HG03342 (cell line): ENCODE measurements around the gene MYH11.
"Not testable (repeated sequence)": the region's sequence is repeated elsewhere in the genome, so short reads cannot be mapped to it uniquely, and the experiment has no call there.

ENCODE experiments used
- ATAC-seq: cut with Tn5 transposase; IDR thresholded peaks from one replicate; pipeline ENCODE4 v1.9.1; 2021; ENCODE audit warnings: mild to moderate bottlenecking, moderate library complexity; ENCODE audit not compliant: unreplicated experiment

The MYH11 gene

DNA sequence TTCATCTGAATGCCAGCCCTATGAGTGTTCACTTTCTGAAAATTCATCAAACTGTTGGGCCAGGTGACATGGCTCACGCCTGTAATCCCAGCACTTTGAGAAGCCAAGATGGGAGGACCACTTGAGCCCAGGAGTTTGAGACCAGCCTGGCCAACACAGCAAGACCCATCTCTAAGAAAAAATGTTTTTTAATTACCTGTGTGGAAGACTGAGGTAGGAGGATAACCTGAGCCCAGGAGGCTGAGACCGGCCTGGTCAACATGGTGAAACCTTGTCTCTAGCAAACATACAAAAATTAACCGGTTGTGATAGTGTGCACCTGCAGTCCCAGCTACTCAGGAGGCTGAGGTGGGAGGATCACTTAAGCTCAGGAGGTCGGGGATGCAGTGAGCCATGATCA is 10.3 kb downstream of the MYH11 start:
- ATAC-seq: no peak

DNA sequence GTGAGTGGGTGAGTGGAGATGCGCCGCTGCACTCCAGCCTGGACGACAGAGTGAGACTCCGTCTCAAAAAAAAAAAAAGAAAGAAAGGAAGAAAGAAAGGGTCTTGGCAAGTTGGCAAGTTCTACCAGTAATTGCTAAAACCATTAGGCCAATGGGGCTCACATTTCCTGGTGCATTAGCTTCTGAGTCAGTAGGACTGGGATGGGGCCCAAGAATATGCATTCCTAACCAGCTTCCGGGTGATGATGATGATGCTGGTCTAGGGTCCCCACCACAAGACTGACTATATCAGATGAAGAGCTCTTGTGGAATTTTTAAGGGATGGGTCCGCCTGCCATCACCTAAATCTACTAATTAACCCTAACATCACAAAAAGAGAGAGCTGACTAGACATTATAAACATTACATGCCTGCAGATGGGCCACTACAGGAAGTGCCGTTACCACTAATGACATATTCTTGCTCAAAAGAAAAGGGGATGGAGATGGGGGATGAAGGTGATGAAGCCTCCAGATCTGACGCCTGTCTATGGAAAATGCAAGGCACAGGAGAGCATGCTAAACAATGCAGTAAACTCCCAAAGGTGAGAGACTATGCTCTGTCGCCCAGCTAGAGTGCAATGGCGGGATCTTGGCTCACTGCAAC is 13.1 kb downstream of the MYH11 start:
- no peak for ATAC-seq

DNA sequence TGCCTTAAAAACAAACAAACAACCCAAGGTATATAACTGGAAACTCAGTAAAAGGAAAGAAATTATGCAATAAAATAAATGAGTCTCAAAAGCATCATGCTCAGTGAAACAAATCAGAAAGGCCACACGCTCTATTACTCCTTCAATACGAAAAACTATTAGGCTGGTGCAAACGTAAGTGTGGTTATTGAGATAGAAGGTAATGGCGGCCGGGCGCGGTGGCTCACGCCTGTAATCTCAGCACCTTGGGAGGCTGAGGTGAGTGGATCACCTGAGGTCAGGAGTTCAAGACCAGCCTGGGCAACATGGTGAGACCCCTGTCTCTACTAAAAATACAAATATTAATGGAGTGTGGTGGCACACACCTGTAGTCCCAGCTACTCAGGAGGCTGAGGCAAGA is 17.6 kb downstream of the MYH11 start:
- not testable (repeated sequence) for ATAC-seq

DNA sequence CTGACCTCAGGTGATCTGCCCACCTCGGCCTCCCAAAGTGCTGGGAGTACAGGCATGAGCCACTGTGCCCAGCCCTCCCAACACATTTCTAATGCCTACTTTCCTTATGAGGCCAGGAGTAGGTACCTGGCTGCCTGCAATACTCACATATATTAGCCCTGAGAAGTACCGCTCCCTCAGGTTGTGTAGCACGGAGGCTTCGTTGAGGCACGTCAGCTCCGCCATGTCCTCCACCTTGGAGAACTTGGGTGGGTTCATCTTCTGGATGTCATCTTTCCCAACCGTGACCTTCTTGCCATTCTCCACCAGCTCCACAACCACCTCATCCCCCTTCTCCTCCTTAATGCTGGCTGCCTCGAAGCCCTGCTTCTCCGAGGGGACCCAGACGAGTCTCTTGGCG is 19.1 kb downstream of the MYH11 start:
- ATAC-seq: no peak

DNA sequence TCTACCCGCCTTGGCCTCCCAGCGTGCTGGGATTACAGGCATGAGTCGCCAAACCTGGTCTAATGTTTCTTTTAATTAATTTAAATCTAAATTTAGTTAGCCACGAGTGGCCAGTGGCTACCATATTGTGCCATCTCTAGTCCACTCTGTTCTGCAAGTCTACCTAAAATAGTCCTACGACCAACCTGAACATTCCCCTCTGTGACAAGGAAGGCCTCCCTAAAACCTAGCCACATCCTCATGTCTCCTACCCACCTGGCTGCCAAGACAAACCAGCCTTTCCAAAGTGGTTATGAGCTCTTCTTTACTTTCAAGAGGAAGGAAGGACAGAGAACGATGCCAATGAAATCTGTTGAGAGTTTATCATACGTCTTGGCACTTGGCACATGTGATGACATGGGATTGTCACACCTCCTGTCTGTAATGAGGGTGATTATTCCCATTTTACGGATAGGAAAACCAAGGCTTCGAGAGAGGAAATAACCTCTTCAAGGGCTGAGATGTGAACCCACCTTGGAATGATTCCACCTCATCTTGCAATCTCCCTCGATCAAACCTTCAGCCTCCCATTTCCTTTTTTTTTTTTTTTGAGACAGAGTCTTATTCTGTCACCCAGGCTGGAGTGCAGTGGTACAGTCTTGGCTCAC is 19.7 kb downstream of the MYH11 start:
- ATAC-seq: no peak

DNA sequence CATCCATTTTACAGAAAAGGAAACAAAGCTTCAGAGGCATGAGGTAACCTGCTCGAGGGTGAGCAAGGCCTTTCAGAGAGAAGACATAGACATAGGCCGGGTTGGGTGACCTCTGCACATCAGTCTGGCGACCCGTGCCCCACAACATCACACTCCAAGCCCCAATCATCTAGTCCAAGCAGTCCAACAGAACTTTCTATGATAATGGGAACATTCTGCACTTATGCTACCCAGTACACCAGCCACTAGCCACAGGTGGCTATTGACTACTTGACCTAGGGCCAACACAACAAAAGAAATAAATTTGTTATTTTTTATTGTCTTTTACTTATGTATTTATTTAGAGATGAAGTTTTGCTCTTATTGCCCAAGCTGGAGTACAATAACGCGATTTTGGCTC is 20.8 kb downstream of the MYH11 start:
- no peak for ATAC-seq

DNA sequence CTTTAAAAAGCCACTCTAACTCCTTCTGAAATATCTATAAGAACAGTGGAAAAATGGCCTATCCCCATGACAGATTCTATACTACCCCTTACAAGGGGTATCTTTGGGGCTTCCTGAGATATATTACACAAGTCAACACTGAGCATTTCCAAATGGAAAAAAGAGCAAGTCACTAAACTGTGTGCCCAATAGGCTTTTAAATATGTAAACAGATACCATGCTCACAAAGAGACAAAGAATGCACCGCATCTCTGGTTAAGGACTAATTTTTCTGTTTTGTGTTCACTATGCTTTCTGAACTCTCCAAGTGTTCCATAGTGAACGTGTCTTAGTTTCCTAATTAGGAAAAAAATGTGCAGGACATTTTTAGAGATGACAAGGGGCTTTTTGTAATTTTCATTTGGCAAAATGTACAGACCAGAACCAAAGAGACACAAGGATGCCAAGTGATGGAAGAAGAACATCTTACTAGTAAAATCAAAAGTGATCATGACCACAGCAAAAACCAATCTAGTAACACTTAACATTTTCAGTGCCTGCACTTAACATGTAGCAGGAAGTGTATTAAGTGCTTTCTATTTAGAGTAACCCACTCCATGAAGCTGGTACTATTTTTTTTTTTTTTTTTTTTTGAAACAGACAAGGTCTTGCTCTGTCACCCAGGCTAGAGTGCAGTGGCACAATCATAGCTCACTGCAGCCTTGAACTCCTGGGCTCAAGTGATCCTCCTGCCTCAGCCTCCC is 21.5 kb downstream of the MYH11 start:
- no peak for ATAC-seq

DNA sequence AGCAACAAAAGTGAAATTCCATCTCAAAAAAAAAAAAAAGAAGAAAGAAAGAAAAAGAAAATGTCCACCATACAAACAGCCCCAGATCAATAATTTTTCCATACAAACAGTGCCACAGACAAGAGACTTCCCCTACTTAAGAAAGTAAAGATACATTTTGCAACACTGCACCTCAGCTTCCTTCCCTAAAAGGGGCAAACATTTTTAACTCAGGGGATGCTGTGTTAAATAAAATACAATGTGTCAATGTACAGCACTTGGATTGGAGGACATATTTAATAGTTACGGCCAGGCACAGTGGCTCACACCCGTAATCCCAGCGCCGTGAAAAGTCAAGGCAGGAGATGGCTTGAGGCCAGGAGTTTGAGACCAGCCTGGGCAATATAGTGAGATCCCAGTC is 22.3 kb downstream of the MYH11 start:
- no peak for ATAC-seq

DNA sequence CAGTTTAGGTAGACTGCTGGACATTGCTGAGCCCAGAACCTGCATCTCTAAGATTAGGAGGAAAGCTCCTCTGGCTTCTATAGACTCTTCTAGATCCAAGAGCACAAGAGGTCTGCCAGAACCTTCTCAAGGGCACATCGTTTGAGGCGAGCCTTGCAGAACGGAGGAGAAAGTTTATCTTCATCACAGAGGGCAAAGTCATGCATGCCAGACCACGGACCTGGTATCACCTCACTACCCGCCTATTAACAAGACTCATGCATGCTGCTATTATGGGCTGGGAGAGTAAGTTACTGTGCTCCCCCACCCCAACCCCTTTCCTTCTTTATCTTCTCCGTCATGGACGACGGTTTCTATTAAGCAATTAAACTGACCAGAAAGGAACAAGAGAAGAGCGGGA is 23.3 kb downstream of the MYH11 start:
- ATAC-seq: no peak

DNA sequence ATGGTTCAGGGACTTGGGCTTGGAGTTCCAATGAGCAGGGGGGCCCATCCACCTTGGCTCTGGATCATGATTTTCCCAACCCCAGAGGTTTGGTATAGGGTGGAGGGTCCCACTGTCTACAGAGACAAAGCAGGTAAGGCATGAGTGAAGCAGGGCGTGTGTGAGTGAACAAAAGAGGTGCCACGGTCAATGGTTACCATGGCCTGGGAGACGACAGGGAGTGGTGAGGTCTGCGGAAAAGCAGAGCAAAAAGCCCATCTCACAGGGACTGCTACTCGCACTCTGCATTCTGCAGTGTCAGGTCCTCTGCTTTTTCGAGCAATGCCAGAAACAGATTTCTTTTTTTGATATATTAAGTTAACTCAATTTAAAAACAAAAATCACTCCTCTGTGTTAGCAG is 24.6 kb downstream of the MYH11 start:
- ATAC-seq: no peak

DNA sequence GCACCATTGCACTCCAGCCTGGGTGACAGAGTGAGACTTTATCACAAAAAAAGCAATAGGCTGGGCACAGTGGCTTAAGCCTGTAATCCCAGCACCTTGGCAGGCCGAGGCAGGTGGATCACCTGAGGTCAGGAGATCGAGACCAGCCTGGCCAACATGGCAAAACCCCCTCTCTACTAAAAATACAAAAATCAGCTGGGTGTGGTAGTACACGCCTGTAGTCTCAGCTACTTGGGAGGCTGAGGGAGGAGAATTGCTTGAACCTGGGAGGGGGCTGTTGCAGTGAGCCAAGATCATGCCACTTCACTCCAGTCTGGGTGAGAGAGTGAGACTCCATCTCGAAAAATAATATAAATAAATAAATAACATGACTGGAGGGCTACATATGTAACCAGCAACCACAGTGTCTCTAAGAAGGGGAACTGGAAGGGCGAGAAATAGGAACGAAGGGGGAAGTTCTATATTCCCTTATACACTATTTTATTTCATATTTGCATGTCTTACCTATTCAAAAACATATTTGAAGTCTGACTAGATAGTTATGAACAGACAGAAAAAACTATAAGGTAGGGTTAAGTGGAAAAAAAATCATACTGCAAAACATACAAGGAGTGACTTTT is 25.9 kb downstream of the MYH11 start:
- no peak for ATAC-seq

DNA sequence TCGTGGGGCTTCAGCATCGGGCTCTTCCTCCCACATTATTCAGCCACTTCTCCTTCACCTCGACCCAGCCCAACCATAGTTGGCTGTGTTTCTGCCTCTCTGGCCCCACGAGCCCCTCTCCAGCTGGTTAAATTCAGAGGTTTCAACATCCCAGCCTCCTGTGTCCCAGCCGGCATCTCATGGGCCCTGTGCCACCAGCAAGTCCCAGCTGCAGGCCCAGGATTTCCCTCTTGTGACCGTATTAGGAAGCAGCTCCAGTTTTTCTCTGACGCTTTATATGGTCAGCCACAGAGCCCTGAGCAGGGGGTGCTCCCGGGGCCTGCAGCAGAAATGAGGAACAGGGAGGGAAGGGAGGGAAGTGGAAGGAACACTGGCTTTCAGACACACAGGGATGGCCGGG is 27.4 kb downstream of the MYH11 start:
- no peak for ATAC-seq

DNA sequence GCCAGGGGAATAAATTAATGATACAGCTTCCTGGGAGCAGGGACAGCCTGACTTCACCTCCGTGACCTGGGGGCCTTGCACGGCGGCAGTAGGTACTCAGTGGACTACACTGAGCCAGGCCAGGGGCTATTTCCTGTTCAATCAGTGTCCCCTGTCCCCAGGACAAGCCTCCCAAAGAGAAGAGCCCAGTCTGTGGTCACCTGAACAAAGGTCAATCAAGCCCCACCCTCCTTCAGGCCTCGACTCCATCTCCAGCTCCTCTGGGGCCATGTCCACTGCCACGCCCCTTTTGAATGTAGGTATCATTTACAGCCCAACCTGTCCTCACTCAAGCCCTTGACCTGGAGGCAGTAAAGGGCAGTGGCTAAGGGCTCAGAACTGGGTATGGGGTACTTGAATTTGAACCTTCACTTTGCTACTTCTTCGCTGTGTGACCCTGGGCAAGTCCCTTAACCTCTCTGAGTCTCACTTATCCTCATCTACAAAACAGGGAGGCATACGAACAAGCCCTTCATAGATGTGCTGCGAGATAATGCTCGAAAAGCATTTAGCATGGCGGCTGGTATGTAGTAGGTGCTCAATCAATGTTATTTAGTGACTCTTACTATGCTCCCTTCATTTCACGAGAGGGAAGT is 29.0 kb downstream of the MYH11 start:
- no peak for ATAC-seq

DNA sequence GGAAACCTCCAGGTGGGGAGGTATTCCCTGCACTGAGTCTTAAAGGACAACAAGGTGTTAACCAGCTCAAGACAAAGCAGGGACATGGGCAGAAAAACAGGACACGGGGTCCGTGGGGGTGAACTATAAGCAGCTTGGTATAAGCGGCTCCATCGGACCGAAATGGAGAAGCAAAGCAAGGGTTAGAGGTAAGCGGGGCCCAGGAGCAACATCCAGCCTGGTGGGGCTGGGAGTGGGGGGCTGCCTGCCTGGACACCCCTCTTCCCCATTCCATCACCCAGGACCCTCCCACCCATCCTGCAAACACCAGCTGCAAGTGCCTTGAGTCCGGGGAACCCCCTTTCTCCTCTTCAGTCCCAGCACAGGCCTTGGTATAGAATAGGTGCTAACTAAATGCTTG is 29.5 kb downstream of the MYH11 start:
- ATAC-seq: no peak

DNA sequence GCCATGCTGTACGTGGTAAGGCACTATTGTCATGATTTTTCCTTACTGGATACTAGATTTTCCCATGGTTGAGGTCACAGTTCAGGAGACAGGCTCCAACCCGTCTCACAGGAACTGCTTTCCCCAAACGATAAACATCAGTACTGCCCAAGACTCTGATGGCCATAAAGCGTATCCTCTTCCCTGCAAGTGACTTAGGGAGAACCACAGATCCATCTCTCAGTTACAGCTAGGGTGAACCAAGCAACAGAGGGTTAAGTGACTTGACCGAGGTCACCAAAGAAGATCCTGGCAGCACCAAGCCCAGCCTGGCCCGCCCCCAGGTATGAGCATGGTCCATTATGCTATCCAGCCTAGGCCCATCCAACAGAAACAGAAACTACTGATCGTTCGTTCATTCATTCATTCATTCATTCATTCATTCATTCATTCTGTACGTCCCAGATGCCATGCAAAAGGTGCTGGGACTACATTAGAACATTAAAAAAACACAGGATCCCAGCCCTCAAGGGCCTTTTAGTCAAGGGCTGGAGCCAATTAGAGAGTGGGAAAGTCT is 31.0 kb downstream of the MYH11 start:
- no peak for ATAC-seq

DNA sequence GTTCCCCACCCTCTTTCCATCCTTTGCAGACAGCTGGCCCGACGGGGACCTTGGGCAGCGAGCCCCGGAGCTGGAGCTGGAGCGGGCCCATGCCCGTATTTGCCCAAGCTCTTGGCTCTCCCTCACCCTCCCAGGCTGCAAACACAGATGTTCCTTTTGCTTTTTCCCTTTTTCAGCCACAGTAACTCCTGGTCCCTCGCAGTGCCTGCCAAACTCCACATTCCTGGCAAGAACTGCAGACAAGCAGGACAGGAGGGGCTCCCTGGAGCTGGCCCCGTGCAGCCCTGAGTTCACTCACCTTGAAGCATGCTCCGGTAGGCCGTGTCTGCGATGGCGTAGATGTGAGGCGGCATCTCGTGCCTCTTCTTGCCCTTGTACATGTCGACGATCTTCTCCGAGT is 33.9 kb downstream of the MYH11 start:
- ATAC-seq: no peak

DNA sequence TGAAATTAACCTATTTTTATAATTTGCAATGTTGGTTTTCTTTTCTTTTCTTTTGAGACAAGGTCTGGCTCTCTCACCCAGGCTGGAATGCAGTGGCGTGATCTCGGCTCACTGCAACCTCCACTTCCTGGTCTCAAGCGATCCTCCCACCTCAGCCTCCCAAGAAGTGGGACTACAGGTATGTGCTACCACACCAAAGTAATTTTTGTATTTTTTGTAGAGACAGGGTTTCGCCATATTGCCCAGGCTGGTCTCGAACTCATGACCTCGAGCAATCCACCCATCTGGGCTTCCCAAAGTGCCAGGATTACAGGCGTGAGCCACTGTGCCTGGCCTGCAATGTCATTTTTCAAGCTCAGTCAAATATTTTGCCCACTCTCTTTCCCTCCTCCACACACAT is 36.0 kb downstream of the MYH11 start:
- ATAC-seq: no peak

DNA sequence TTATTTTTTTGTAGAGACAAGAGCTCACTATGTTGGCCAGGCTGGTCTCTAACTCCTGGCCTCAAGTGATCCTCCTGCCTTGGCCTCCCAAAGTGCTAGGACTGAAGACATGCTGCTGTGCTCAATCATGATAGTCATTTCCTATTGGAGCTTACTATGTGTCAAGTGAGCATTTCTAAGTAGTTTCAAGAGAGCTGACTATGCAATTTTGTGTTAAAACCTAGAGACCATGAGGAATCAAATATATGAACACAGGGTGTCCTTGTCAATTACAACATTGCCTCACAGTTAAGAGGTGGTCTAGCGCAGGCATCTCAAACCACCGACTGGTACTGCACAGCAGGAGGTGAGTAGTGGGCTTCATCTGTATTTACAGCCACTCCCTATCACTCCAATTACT is 37.8 kb downstream of the MYH11 start:
- ATAC-seq: no peak

DNA sequence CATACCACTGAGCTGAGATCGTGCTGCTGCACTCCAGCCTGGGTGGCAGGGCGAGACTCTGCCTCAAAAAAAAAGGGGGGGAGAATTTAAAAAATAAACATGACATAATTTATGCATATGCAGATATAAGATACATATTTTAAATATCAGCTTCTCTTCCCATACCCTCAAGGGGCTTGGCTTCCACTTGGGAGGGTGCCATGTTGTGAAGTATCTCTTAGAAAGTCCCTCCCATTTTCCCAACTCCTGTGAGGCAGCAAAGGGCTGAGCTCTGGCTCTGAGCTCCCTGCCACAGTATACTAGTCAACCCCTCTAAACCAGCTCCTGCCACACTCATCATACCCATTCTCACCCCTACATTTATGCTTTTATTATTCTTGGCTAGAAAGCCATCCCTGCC is 39.4 kb downstream of the MYH11 start:
- no peak for ATAC-seq

DNA sequence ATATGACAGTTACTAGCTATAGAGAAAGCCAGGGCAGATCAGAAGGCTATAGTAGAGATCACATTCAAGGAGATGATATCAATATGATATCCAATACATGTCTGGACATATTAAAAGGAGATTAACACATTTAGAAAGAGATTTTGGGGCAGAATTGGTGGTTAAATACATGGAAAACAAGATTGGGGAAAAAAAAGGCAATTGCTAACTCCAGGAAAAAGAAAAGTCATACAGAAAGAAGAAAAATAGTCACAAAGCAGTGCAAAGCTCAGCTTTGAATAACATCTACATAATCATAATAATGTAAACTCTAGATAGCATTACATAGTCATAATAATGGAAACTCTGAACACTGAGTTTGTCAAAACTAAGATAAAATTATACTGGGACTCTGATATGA is 40.6 kb downstream of the MYH11 start:
- ATAC-seq: no peak

DNA sequence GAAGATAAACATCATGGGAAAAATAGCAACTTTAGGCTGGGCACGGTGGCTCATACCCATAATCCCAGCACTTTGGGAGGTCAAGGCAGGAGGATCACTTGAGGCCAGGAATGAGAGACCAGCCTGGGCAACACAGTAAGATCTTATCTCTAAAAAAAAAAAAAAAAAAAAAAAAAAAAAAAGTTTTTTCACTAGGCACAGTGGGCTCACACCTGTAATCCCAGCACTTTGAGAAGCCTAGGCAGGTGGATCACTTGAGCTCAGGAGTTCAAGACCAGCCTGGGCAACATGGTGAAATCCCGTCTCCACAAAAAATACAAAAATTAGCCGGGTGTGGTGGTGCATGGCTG is 44.5 kb downstream of the MYH11 start:
- ATAC-seq: not testable (repeated sequence)
